GM19328 (cell line): ENCODE results near the gene LRRC36.

Source experiments
- ATAC-seq: cut with Tn5 transposase; IDR thresholded peaks from one replicate; pipeline ENCODE4 v1.9.1; 2021; ENCODE audit warnings: mild to moderate bottlenecking, moderate library complexity; ENCODE audit not compliant: unreplicated experiment

The LRRC36 gene

GRCh38 chr16:67388591-67388990, 62.0 kb downstream of the LRRC36 start:
- no peak for ATAC-seq

DNA sequence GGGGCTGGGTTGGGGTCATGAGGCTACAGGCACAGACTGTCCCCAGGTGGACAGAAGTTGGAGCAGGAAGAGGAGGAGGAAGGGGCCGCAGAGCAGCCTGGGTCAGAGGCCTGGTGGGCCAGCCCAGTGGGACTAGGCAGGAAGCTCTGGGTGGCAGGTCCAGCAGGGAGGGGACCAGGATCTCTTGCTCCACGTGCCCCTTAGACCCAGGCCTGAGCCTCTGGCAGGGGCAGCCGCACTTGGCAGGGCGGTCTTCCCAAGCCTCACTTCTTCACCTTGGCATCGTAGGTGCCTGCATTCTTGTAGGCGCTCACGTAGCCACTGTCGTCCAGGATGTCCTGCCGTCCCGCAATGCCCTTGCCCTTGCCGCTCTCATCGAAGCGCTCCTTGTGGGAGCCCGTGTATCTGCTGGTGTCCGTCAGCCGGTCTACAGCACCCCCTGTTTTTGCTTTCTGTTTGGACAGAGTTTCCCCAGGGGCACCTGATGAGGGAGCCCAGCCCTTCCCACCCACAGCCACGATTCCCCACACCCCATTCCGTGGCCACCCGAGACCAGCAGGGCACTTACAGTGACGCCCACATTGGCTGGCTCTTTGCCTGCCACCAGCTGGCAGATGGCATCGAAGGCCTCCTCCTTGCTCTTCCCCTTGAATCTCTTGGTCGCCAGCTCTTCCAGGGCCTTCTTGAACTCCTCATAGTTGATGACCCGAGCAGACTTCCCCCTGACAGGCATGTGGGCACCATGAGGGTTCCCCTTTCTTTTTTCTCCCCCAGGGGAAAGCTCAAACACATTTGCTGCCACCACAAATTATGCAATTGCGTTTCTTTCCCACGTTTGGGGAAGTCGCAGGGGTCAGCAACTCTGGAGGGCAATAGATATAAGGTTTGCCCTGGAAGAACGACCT, 63.5 kb downstream of the LRRC36 start:
- no peak for ATAC-seq

DNA sequence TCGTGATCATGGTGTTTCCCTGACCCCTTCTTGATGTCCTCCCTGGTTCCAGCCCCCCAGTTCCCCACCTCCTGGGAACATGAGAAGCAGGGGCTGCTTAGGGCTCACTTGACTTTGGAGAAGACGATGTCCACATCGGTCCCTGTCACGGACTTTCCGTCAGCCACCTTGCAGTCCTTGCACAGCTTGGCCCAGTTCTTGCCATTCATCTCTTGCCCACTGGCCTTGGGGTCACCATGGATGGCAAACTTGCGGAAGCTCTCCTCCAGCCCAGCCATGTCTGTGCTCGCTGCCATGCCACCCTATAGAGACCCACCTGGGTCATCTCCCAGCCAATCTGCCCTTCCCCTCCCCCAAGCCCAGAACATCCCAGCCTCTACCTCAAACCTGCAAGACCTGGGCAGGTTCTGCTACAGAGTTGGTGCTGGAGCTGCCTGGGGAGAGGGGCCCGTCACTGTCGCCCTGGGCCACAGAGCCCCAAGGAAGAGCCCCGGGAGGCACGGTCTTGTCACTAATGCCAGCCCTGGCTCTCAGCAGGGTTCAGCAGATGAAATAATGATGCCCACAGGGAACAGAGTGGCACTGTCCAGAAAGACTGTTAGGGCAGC, 64.3 kb downstream of the LRRC36 start:
- no peak for ATAC-seq

DNA sequence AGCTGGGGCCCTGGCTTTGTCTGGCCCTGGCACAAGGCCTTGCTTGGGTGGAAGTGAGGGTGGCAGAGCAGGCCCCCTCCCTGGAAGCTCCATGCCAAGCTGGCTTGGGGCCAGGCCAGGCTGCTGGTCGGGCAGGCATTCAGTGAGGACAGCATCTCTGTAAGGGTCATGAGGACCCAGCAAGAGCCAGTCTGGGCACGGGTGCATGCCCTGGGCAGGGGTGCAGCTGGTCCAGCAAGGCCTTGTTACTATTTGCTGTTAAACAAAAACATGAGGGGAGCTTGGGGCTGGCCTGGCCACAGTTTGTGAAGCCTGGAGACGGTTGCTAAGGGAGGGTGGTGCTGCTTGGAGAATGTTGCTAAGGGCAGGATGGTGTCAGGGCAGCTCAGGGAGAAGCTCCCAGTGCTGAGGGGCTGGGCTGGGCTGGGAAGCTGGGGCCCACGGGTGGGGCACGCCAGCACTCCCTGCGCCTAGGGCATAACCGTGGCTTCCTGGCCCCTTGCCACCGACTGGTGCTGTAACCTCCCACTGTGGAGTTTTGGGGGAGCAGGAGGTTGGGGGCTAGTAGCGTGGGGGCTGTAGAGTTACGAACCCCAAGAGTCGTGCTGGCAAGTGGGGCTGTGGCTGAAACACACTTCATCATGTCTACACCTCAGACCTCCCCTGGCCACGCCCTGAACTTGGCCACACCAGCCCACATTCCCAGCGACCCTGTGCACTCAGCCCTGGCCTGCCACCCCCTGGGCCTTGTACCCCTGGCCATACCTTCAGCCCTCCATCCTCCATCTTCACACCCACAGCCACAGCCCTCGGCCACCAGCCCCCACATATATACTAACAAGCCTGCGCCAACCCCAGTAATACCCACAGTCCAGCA, 65.0 kb downstream of the LRRC36 start:
- no peak for ATAC-seq

DNA sequence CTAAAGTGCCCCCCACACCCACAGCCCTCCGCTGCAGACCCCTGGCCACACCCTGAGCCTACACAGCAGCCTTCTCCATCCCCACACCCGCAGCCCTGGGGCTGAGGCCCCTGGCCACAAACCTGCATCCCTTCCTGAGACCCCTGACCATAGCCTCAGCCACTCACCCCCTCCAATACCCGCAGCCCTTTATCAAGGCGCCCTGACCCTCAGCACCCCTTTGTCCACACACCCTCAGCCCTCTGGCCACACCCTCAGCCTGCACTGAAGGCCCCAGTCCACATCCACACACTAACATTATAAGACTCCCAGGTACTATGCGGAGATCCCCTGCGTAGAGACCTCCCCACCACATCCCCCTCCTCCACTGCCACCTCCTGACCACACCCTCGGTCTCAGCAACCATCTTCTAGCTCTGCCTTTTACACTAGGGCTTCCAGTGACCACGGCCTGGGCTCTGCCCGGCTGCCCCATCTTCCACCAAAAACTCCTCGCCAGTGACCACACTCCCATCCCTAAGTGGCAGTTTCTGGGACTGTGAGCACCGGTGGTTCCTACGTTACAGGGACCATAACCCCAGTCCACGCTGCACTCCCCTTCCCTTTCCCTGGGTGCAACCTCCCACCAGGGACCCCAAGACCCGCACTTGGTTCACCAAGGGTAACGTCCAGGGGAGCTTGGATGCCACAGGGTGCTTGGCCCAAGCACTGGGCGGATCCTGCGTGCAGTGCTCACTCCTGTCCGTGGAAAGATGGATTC, 65.9 kb downstream of the LRRC36 start:
- no peak for ATAC-seq

- ATAC-seq, result no peak
These were observed 66.6 kb downstream of the LRRC36 start, which contains the start of gene TPPP3 for GRCh38 chr16:67393111-67393787. TPPP3 (minus strand) TSS chr16:67393498; CDS start chr16:67391111, 2,387 bp downstream.

DNA sequence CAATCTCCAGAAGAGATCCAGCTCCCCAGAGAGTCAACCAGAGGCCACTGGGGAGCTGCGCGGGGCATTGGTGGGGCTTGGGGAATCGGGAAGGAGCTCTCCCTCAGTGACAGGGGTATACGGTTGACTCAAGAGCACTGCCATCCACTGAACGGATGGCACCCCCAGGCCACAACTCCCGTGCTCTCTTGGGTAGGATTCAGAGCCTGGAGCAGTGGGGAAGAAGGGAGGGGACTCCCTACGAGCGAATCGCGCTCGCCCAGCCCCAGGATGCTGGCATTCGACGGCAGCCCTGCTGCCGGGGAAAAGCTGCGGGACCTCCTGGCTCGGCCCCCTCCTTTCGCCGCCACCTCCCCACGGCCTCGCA, 67.2 kb downstream of the LRRC36 start:
- ATAC-seq, result no peak

DNA sequence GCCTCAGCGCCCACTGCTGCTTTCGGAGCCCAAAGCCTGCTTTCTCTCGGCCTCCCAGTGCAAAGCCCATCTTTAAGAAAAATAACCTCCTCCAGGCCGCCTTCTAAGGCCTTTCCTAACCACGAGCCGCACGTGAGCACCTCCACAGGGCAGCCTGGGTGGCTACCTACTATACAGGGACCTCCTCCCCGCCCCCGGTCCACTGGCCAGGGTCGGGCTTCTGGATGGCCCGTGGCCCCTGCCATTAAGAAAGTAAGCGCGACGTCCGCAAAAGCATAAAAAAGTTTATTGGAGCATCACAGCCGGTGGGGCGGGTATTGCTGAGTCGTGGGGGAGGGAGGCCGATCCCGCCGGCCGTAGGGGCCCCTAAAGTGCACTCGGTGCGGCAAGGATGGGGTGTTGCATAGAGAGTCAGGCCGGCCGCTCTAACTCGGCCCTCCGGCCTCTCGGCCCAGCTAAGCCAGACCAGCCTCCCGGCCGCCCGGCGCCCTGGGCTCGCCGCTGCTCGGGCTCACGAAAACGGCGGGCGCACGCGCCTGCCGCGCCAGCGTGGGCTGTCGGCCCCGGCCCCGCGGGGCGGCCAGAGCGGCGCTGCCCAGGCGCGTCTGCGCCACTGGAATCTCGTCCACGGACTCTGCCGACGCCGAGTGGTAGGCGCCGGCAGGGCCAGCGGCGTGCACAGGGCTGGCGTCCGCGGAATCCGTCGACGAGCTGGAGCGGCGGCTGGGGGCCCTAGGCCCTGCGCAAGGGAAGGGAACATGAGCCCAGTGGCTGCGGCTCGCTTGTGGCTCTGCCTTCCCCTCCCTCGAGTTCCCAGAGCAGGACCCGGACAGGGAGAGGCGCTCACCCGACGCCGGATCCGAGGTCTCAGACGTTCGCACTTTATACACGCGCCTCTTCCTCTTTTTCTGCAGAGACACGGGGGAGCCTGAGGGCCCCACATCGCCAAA, 67.8 kb downstream of the LRRC36 start:
- ATAC-seq, result no peak

DNA sequence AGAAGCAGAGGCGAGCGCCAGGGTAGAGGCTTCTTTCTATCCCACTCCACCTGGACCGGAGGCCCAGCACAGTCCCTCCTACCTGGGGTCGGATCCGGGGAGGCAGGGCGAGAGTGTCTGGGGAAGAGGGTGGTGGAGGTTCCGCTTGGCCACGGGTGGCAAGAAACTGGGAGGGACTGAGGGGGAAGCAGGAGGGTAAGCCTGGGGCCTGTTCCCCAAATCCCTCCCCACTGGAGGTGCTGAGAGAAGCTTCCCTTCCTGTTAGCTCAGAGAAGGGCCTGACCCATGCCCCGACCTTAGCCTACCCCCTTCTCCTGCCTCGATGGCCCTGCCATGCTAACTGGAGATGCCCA, 68.5 kb downstream of the LRRC36 start:
- no peak for ATAC-seq

- no peak for ATAC-seq
These were observed 69.0 kb downstream of the LRRC36 start for GRCh38 chr16:67395458-67396158.

GRCh38 chr16:67396159-67397035, 69.8 kb downstream of the LRRC36 start:
- no peak for ATAC-seq

GRCh38 chr16:67397036-67397801, 70.6 kb downstream of the LRRC36 start:
- ATAC-seq, result no peak

- no peak for ATAC-seq
These were observed 71.4 kb downstream of the LRRC36 start for GRCh38 chr16:67397812-67398545.

- ATAC-seq, result no peak
These were observed 72.1 kb downstream of the LRRC36 start for GRCh38 chr16:67398546-67399217.

DNA sequence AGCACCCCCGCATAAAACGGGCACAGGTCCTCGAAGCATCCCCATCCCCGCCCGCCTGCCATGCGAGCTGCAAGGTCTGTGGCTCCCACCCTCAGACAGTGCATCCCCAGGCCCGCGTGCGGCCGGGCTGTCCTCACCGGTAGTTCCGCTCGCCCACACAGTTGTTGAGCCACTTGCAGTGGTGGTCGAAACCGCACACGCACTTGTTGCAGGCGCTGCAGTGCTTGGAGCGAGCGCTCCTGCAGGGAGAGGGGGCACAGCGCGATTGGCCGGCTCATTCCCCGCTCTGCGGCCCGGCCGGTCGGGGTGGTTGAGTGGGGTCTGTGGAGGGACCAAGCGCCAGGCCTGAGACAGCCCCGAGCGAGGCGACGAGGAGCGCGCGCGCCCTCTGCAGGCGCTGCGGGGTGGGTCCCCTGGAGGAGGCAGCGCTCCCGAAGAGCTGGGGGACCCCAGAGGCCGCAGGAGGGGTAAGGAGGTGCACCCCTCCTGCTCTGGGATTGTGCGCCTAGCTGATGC, 72.7 kb downstream of the LRRC36 start:
- no peak for ATAC-seq
